Measurements from ENCODE around the gene EPN2.

GRCh38 chr17:19237389-19238166, 412 bp downstream of the EPN2 start:
- TF ChIP-seq CTCF (IDR thresholded peaks at IDR 0.05 in 2 of 3, conservative IDR thresholded peaks at IDR 0.05 in 1 of 3; ENCODE audit: borderline replicate concordance in 1 of 3, insufficient read depth in 1 of 3, low read depth in 2 of 3, low read length in 2 of 3): no peak; a peak in 1 of 6 replicates
- no peak for TF ChIP-seq CBX3 (IDR thresholded peaks at IDR 0.05; ENCODE audit: low read depth)
- TF ChIP-seq POLR2A (IDR thresholded peaks at IDR 0.05; ENCODE audit: borderline replicate concordance, extremely low read depth, insufficient read depth, insufficient read length): no peak
- no peak for TF ChIP-seq JUND (IDR thresholded peaks at IDR 0.05)
- no peak for TF ChIP-seq RAD21 (IDR thresholded peaks at IDR 0.05; ENCODE audit: low read depth)
- TF ChIP-seq REST (IDR thresholded peaks at IDR 0.05; ENCODE audit: low read depth): no peak
